HG03378 (cell line): ENCODE measurements around the gene LRRC43.
"Not testable (repeated sequence)": the region's sequence is repeated elsewhere in the genome, so short reads cannot be mapped to it uniquely, and the experiment has no call there.

Experiments used
- ATAC-seq: cut with Tn5 transposase; IDR thresholded peaks from one replicate; pipeline ENCODE4 v1.9.1; 2021; ENCODE audit warnings: mild to moderate bottlenecking, moderate library complexity; ENCODE audit not compliant: unreplicated experiment

The LRRC43 gene

DNA sequence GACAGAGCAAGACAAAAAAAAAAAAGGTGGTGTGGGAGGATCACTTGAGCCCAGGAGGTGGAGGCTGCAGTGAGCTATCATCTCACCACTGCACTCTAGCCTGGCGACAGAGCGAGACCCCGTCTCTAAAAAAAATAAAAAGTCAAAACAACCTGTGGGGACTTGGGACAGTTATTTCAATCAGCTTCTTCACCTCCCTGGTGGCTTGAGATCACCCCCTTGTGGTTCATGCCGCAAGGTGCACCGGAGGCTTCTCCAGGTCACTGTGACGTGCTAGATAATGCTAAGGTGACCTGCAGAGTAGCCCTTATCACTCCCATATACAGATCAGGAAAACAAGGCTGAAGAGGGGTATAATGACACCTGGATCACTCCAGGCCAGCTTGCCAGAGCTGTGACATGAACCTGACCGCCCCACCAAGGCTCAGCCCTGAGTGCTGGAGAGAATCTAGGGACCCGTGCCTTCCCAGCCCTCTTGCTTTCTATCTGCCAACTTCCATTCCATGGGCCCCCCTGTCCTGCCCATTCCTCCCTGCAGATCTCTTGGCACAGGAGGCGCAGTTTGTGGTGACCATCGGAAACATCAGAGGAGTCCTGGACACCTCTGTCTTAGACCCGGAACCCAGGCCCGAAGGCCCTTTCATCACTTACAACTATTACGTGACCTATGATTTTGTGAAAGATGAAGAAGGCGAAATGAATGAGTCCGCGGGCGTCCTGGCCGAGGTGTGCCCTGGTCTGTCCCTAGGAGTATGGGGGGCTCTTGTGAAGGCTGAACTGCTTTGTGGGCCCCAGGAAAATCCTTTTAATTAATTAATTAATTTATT, 8.1 kb downstream of the LRRC43 start:
- no peak for ATAC-seq

DNA sequence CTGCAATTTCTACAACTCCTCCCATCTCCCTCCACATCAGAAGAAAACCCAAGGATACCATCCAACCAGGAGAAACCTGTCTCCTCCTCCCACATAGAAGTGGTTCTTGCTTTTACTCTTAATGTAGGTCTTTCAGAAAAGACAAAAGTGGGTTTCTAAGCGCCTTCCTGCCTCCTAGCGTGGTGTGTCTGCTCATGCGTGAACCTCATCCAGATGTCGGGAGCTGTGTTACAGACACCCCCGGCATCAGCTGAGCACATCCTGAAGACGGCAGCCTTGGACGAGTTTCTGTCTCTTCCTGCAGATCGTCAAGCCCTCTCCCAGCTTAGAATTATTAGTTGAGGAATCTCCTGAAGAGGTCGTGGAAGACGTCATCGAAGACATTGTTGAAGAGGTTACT, 9.5 kb downstream of the LRRC43 start:
- no peak for ATAC-seq

DNA sequence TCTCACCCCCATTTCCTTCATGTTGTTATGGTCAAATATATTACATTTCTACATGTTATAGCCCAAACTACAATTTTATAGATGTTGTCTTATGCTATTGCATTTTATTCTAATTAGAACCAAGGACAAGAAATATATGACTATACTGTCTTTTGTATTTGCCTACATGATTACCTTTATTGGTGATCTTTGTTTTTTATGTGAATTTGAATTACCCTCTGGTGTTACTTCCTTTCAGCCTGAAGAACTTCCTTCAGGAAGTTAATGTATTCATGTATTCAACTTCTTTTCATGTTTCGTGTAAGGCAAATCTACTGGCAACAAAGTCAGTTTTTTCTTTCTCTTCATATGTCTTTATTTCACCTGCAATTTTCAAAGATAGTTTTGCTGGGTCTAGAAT, 11.9 kb downstream of the LRRC43 start:
- no peak for ATAC-seq

DNA sequence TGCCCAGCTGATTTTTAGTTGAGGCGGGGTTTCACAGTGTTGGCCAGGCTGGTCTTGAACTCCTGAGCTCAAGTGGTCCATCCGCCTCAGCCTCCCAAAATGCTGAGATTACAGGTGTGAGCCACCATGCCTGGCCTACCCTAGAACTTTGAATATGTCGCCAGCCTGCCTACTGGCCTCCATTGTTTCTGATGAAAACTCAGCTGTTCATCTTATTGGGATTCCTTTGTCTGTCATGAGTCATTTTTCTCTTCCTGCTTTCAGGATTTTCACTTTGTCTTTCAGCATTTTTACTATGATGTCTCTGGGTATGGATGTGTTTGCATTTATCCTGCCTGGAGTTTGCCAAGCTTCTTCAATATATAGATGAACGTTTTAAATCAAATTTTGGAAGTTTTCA, 12.5 kb downstream of the LRRC43 start:
- no peak for ATAC-seq

- ATAC-seq: no peak
These were observed 14.7 kb downstream of the LRRC43 start for GRCh38 chr12:122197612-122197966.

DNA sequence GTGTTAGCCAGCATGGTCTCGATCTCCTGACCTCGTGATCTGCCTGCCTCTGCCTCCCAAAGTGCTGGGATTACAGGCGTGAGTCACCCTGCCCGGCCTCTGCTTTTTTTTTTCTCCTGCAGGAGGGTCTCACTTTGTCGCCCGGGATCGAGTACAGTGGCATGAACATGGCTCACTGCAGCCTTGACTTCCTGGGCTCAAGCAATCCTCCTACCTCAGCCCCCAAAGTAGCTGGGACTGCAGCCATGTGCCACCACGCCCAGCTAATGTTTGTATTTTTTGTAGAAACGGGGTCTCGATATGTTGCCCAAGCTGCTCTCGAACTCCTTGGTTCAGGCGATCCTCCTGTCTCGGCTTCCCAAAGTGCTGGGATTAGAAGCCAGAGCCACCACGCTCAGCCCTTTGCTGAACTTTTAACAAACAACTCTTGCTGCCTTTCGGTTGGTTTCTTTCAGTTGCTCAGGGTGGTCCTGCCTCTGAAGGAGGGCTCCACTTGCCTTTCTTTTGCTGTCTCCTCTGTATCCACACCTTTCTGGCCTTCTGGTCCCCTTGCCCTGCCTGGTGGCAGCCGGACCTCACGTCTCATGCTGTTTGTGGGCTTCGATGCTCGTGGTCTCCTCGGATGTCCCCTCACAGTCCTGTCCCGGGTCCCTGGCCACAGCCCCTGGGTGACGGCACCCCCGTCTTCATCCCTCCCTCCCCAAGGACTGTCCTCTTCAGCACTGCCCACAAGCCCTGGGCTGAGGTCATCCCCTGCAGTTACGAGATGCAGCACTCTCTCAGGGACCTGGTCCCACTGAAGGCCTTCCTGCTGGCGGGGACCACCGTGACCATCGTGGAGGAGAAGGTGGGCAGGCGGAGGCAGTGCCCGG, 16.8 kb downstream of the LRRC43 start:
- ATAC-seq: no peak

GRCh38 chr12:122200541-122201175, 17.7 kb downstream of the LRRC43 start:
- ATAC-seq: no peak

DNA sequence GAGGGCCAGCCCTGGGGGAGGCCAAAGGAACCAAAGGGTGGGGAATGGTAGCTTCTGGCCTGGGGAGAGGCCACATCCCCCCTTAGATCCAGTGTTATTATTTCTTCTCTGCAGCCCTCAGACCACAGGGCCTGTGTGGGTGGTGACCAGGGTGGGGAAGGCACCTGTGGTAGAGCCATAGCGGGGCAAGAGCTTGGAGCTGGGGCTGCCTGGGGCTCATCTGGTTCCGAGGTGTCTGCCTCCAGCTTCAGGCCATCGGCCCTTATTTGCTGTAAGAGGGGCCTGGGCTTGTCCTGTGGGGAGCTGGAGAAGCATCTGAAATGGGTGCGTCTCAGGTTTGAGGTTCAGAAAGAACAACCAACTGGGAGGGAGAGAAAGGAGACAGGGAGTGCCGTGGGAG, 18.5 kb downstream of the LRRC43 start:
- ATAC-seq: no peak

DNA sequence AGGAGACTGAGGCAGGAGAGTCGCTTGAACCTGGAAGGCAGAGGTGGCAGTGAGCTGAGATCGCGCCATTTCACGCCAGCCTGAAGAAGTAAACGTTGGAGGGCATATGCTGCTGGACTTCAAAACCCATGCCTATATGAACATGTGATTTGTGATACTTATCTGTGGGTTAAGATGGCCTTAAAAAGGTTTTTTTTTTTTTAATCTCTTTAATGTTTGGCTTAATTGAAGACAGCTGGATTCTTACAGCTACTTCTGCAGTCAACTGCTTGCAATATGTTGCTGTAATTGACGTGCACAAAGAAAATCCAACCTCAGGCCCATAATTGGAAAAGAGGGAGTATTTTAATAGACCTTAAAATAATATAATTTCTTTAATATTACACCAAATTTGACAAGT, 19.1 kb downstream of the LRRC43 start:
- ATAC-seq: no peak

DNA sequence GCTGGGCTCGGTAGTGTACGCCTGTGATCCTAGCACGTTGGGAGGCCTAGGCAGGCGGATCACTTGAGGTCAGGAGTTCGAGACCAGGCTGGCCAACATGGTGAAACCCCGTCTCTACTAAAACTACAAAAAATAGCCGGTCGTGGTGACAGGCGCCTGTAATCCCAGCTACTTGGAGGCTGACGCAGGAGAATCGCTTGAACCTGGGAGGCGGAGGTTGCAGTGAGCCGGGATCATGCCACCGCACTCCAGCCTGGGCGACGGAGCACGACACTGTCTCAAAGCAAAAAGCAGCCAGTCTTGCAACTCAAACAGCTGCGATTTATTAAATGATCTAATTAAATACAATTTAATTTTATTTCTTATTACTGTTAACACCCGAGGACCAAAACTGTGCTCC, 19.9 kb downstream of the LRRC43 start:
- ATAC-seq: not testable (repeated sequence)

GRCh38 chr12:122203301-122204166, 20.6 kb downstream of the LRRC43 start, which contains the start of gene B3GNT4:
TSS of gene B3GNT4 (plus strand) at chr12:122203709. CDS start at chr12:122204619, 910 bp downstream.
- ATAC-seq: no peak

DNA sequence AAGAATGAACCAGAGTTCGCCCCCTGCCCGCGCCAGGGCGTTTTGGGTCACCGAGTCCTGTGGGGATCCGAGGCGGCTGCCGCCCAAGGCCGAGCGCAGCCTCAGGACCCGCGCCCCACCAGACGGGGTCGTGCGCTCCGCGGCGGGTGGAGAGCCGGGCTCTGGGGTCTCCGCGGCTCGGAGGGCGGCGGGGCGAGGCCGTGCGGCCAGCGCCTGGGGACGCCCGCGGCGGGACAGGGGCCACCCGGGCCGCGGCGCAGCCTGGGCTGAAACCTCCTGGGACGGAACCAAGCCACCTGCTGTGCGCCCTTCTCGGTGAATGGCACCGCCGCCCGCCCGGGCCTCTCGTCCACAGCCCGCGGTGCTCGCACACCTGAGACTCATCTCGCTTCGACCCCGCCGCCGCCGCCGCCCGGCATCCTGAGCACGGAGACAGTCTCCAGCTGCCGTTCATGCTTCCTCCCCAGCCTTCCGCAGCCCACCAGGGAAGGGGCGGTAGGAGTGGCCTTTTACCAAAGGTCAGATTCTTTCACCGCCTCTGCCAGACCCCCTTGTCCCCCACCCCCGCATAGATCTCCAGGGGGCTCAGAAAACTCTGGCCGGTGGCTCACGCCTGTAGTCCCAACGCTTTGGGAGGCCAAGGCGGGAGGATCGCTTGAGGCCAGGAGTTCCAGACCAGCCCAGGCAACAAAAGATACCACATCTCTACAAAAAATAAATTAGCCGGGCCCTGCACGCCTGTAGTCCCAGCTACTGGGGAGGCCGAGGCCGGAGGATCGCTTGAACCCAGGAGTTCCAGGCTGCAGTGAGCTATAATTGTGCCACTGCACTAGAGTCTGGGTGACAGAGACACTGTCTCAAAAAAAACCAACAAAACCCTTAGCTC, 21.5 kb downstream of the LRRC43 start:
- no peak for ATAC-seq

DNA sequence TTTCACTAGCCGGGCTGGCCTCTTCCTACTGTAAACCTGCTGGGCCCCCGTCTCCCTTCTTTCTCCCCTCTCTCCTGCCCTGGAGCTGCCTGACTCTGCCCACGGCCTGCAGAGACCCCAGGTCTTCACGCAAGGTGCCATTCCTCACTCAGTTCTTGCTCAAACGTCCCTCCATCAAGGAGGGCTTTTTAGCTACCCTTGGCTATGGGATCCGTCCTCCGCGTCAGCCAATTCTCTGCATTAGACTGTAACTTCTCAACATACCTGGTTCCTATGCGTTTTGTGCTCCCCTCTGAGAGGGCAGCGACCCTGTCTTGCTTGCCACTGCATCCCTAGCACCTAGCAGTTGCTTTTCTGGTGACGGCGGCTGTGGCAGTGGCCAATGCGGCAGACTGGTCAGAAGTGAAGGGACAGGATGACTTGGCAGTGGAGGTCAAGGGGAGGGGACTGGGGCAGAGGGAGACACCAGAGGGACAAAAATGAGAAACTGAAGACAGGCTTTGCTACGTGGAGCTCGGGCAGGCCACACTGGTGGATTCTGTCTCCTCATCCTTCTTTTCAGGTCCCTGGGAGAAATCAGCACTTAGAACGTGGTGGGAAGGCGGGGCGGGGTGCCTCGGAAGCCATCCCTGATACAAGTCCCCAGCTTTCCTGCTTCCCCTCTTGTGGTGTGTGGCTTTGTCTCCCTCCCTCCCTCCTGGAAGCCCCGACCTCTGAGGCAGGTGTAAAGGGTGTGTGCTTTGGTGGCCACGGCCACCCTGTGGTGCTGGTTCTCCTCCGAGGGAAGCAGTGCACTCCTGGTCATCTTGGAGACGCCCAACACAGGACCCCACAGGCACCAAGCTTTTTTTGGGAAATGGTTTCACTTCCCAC, 22.4 kb downstream of the LRRC43 start:
- no peak for ATAC-seq

DNA sequence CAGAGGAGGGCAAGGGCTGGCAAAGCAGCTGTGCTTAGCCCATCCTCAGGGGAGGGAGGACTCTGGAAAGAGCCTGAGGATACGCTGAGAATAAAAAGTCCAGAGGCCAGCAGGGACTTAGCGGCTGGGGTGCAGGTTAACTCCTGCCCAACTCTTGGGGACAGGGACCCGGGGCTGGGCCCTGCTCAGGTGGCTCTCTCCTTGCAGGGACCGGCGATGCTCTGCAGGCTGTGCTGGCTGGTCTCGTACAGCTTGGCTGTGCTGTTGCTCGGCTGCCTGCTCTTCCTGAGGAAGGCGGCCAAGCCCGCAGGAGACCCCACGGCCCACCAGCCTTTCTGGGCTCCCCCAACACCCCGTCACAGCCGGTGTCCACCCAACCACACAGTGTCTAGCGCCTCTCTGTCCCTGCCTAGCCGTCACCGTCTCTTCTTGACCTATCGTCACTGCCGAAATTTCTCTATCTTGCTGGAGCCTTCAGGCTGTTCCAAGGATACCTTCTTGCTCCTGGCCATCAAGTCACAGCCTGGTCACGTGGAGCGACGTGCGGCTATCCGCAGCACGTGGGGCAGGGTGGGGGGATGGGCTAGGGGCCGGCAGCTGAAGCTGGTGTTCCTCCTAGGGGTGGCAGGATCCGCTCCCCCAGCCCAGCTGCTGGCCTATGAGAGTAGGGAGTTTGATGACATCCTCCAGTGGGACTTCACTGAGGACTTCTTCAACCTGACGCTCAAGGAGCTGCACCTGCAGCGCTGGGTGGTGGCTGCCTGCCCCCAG, 23.4 kb downstream of the LRRC43 start:
- no peak for ATAC-seq

DNA sequence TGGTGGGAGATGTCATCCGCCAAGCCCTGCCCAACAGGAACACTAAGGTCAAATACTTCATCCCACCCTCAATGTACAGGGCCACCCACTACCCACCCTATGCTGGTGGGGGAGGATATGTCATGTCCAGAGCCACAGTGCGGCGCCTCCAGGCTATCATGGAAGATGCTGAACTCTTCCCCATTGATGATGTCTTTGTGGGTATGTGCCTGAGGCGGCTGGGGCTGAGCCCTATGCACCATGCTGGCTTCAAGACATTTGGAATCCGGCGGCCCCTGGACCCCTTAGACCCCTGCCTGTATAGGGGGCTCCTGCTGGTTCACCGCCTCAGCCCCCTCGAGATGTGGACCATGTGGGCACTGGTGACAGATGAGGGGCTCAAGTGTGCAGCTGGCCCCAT, 24.1 kb downstream of the LRRC43 start:
- ATAC-seq: no peak

DNA sequence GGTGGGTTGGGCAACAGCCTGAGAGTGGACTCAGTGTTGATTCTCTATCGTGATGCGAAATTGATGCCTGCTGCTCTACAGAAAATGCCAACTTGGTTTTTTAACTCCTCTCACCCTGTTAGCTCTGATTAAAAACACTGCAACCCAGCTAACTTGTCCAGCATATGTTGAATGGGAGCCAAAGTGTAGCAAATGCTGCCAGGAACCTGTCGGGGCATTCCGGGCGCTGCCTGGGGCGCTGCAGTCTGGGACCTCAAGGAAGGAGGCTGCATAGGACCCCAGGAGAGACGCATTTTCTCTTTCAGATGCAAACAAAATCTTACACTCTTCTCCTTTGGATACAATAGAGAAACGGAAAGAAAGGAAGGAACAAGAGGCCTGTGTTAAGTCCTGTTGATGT, 24.5 kb downstream of the LRRC43 start:
- no peak for ATAC-seq

DNA sequence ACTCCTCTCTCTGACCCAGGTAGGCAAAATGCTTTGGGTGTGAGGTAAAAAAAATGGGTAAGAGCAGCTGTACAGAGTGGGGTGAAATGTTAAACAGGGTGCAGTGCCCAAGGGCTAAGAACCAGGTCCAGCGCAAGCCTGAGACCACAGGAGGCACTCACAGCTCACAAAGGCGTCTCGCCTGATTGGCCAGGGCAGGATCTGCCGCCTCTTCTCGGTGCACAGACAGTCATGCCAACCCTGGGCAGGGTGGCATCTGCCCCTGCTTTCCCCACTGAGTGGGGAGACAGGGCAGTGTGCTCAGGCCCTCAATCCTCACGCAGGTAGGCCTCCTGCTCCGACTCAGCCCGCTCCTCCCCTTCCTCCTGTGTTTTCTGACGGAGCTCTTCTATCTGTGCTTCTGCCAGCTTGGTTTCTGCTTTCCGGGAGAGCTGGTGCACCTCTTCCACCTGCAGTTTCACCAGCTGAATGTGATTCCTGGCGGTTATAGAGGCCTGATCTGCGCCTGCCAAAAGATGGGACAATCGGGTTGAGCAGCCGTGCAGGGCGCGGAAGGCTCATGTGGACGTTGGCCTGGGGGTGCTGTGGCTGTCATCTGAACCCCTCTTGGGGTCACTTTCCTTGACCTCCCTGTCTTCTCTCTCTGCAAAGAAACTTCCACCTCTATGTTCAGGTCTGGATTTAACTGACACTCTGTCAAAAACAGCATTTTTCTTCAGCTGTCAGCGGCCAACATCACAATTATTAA, 25.3 kb downstream of the LRRC43 start:
- no peak for ATAC-seq
